SH-SY5Y (cell line): ENCODE data around the gene SOX4.

ENCODE experiments used
- GATA2 ChIP-seq: IDR thresholded peaks from 2 replicates; pipeline ENCODE4 v1.6.1; 2011; ENCODE audit warnings: mild to moderate bottlenecking, low read depth, low read length
- GATA3 ChIP-seq: IDR thresholded peaks from 2 replicates; pipeline ENCODE4 v1.6.1; 2011; ENCODE audit warnings: low read depth, mild to moderate bottlenecking, low read length, moderate library complexity

DNA sequence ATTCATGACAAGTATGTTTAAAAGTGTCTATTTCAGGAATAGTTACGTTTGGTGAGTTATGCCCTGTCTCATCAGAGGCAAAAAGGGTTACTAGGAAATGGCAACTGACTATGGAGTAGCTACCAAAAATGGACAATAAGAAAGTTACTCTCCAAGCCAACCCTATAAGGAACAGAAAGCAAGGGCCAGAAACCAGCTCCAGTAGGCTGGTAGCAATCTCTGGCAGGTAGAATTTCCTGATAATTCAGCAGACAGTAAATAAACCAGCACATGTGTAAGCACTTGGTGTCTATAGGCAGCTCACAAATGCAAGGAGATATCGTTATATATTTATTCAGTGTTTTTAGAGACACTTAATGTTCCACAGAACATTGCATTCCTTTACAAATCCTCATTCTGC lies 20.3 kb downstream of the SOX4 start:
- TF ChIP-seq GATA2: no peak
- no peak for TF ChIP-seq GATA3
